ENCODE measurements around the gene SNAI1. TPM values are rescaled to one million over a fixed set of nuclear protein-coding genes. Genes with fewer than 3 reads are reported as not detected.

The SNAI1 gene
- total and polyA plus RNA-seq, 9 donors = 0.95 to 9.0 (median 1.7) TPM

GRCh38 chr20:49937027-49937929 lies 45.5 kb upstream of the SNAI1 start:
- H3K4me3 ChIP-seq = peak overlapping the region; percentile 89
- TF ChIP-seq EP300 (IDR thresholded peaks at IDR 0.05) (no peak), CTCF (IDR thresholded peaks at IDR 0.05) (no peak), POLR2A (IDR thresholded peaks at IDR 0.05) (no peak)
- WGBS, 3 donors = 18 to 22% (median 21%) methylated on average over 12 of the region's 12 CpGs
- H3K9me3 ChIP-seq = no peaks in the 10 kb centered on the region
- intact Hi-C loops (cut with DNase I) = loop anchor here in 1 of 4 donors (10.0 kb wide), 1 partner anchor 322 kb away; no protein-coding TSS in a partner anchor
- peak overlapping the region; percentile 75 to 80 for H3K27ac ChIP-seq
- DNase-seq = no peak
- H3K4me1 ChIP-seq (ENCODE audit: insufficient read depth) = peaks cover 19% of the 10 kb centered on the region
- no peaks in the 10 kb centered on the region for H3K27me3 ChIP-seq
- no peaks in the 10 kb centered on the region for H3K36me3 ChIP-seq

- Histone ChIP-seq H3K36me3 (no peaks in the 10 kb centered on the region), H3K4me1 (ENCODE audit: insufficient read depth) (peaks cover 19% of the 10 kb centered on the region), H3K9me3 (no peaks in the 10 kb centered on the region), H3K27me3 (no peaks in the 10 kb centered on the region), H3K27ac (no peak overlapping the region), H3K4me3 (no peak overlapping the region)
- intact Hi-C loops (cut with DNase I) = loop anchor here in 1 of 4 donors (10.0 kb wide), 1 partner anchor 324 kb away; no protein-coding TSS in a partner anchor
- TF ChIP-seq EP300 (IDR thresholded peaks at IDR 0.05) (no peak), CTCF (IDR thresholded peaks at IDR 0.05) (no peak), POLR2A (IDR thresholded peaks at IDR 0.05) (no peak)
- DNase-seq = peak; percentile 51 to 67 (median 66)
- 61 to 64% (median 63%) methylated on average over 12 of the region's 12 CpGs for WGBS, 3 donors
These were observed 44.3 kb upstream of the SNAI1 start for GRCh38 chr20:49938173-49939163.

- Histone ChIP-seq H3K27ac (no peak overlapping the region), H3K36me3 (no peaks in the 10 kb centered on the region), H3K4me1 (ENCODE audit: insufficient read depth) (peaks cover 19% of the 10 kb centered on the region), H3K27me3 (no peaks in the 10 kb centered on the region), H3K4me3 (no peak overlapping the region), H3K9me3 (no peaks in the 10 kb centered on the region)
- TF ChIP-seq CTCF (IDR thresholded peaks at IDR 0.05) = no peak
- no peak for TF ChIP-seq EP300 (IDR thresholded peaks at IDR 0.05)
- TF ChIP-seq POLR2A (IDR thresholded peaks at IDR 0.05) = no peak
- intact Hi-C loops (cut with DNase I) = no loop called here
- DNase-seq = no peak
- WGBS, 3 donors = 92 to 94% (median 93%) methylated on average over 15 of the region's 15 CpGs
These were observed 41.3 kb upstream of the SNAI1 start for GRCh38 chr20:49941456-49941855.

- Histone ChIP-seq H3K27ac (no peak overlapping the region), H3K4me3 (no peak overlapping the region), H3K9me3 (no peaks in the 10 kb centered on the region), H3K4me1 (ENCODE audit: insufficient read depth) (peaks cover 17% of the 10 kb centered on the region), H3K36me3 (no peaks in the 10 kb centered on the region), H3K27me3 (no peaks in the 10 kb centered on the region)
- WGBS, 3 donors = 65 to 66% (median 66%) methylated on average over 3 of the region's 3 CpGs
- DNase-seq = no peak
- intact Hi-C loops (cut with DNase I) = no loop called here
- TF ChIP-seq CTCF (IDR thresholded peaks at IDR 0.05) = no peak
These were observed 40.5 kb upstream of the SNAI1 start for GRCh38 chr20:49942303-49942702.

Measured in ovary (tissue), 9 donors.